GM10266 (cell line): Measurements from ENCODE around the gene FGF5.

Source experiments
- DNase-seq: peaks from one replicate; pipeline ENCODE4 v3.0.0; 2012; ENCODE audit errors: extremely low spot score
- TF ChIP-seq, protein P1 (sequence below): IDR thresholded peaks from 2 replicates; pipeline ENCODE4 v1.5.1; 2012; ENCODE audit warnings: mild to moderate bottlenecking, low read depth; ENCODE audit not compliant: control insufficient read depth, insufficient read depth; ENCODE audit errors: missing control alignments

FGF5 gene

DNA sequence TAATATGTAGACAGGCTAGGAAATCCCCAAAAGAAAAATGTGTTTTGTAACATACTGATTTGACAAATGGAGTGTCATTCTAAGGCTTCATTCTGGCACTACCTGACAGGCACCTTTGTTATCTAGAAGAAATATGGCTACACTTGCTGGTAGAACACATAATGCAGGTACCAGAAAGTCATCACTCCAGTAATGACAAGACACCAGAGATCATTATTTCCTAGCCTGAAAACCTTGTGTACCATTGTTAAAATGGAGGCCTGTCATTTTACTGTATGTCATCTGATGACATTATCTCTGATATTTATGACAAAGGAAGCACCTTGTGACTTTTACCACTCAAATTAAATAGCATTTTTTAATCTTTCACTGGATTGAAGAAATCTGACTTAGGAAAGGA is 13.5 kb upstream of the FGF5 start:
- DNase-seq: no peak

DNA sequence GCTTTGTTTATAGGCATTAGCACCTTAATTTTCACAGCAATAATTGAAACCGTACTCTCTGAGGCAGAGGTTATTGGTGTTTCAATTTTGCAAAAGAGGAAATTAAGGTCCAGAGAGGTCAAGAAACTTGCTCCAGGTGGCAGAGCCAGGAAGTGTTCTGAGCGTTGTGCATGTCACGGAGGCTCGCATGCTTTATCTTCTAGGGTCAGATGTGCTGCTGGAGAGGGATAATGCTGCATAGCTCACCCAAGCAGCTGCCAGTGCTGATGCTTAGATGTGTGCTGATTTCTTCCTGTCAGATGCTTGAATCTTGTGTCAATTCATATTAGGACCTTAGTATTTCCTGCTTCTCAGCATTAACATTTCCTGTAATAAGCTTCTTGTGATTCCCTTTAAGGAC is 13.0 kb upstream of the FGF5 start:
- TF ChIP-seq, protein P1, sequence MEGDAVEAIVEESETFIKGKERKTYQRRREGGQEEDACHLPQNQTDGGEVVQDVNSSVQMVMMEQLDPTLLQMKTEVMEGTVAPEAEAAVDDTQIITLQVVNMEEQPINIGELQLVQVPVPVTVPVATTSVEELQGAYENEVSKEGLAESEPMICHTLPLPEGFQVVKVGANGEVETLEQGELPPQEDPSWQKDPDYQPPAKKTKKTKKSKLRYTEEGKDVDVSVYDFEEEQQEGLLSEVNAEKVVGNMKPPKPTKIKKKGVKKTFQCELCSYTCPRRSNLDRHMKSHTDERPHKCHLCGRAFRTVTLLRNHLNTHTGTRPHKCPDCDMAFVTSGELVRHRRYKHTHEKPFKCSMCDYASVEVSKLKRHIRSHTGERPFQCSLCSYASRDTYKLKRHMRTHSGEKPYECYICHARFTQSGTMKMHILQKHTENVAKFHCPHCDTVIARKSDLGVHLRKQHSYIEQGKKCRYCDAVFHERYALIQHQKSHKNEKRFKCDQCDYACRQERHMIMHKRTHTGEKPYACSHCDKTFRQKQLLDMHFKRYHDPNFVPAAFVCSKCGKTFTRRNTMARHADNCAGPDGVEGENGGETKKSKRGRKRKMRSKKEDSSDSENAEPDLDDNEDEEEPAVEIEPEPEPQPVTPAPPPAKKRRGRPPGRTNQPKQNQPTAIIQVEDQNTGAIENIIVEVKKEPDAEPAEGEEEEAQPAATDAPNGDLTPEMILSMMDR: no peak
- DNase-seq: no peak

More for the DNA sequence above, 13.5 kb upstream of the FGF5 start:
- TF ChIP-seq, protein P1: no peak

DNA sequence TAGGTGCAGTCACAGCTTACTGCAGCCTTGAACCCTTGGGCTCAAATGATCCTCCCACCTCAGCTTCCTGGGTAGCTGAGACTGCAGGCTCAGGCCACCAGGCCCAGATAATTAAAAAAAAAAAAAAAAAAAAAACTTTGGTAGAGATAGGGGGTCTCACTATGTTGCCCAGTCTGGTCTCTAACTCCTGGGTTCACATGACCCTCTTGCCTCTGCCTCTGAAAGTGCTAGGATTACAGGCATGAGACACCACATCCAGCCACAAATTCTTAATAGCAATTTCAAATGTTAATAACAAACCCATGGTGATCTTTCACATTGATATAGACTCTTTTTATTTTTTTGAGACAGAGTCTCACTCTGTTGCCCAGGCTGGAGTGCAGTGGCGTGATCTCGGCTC is 12.3 kb upstream of the FGF5 start:
- TF ChIP-seq, protein P1: no peak
- no peak for DNase-seq

DNA sequence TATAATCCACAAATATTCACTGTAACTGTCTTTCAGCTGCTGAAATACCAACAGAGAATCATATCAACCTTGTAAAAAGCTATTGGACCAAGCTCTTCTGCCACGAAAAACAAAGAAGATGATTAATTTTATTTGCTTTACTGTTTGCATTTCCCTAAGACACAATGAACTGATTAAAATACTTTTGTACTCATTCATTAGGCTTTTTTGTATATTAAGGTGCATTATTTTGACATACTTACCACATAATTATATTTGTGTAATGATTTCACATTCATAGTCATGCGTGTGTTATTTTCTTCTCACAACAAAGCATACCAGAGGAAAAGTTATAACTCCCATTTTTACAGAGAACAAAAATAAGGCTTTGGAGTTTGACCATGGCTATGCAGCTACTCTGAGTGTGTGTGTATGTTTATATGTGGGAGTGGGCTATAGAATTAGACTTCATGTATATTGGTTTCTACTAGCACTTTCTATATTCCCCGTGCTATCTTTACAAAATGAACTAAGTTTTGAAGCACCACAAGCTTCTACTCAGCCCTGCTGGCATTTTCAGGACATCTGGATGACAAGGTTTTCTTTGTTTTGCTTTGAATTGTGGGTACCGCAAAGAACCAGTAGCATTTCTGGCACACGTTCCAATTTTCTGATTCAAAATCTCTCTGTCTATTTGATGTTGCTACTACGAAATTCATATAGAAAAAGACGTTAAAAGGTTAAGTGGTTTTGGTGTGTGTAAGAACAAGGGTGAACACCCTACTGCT is 11.0 kb upstream of the FGF5 start:
- TF ChIP-seq, protein P1: no peak
- no peak for DNase-seq

DNA sequence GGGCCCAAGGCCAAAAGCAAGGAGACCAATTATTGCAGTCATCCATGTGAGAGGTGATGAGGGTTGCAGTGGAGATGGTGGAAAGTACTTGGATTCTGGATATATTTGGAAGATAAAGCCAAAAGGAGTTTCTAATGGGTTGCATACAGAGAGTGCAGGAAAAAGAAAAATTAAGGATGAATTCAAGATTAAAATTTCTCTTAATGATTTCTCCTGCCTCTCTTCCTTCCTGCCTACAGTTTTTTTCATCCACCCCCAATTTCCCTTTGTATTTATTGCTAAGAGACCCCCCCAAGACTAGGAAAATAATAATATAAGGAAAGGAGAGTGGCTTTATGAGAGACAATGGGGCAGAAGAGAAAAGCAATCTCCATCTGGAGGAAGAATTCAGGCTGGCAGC is 8.6 kb upstream of the FGF5 start:
- no peak for DNase-seq
- TF ChIP-seq, protein P1: no peak

DNA sequence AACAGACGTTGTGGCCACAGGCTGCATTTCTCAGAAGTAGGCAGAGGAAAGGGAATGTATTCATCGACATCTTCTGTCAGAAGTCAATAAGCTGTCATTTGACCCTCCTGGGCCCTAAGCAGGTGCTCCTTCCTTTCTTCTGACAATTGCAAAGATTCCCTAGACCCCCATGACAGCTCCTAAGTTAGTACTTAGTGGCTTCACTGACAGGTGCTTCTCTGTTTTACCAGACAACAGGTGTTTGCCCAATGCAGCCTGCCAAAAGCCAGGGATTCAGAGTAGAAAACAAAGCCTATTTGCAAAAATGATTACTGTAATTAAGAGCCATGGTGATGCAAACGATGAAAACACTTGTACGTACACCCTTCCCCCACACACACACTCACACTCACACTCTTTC is 7.5 kb upstream of the FGF5 start:
- no peak for DNase-seq
- TF ChIP-seq, protein P1: no peak

DNA sequence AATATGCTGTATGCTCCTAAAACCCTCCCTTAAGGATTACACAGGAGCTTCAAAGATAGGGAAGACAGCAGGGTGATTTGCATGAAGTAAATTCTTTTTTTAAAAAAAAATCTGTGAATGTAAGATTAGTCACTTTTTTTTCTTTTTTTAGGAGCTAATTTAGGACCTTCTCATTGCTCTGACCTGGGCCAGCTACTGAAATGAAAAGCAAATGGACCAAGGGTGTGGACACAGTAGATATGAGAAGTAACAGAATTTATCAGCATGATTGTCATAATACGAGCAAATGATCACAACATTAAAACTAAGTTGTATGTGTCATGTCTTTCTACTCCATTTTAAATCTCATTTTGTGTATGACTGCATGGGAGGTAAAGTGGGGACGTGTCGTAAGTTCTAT is 6.6 kb upstream of the FGF5 start:
- TF ChIP-seq, protein P1: no peak
- DNase-seq: no peak
